ENCODE data around the gene RAPGEF2.

RAPGEF2 gene

GRCh38 chr4:159185591-159186023 is 82.7 kb downstream of the RAPGEF2 start:
- TF ChIP-seq, protein P1, sequence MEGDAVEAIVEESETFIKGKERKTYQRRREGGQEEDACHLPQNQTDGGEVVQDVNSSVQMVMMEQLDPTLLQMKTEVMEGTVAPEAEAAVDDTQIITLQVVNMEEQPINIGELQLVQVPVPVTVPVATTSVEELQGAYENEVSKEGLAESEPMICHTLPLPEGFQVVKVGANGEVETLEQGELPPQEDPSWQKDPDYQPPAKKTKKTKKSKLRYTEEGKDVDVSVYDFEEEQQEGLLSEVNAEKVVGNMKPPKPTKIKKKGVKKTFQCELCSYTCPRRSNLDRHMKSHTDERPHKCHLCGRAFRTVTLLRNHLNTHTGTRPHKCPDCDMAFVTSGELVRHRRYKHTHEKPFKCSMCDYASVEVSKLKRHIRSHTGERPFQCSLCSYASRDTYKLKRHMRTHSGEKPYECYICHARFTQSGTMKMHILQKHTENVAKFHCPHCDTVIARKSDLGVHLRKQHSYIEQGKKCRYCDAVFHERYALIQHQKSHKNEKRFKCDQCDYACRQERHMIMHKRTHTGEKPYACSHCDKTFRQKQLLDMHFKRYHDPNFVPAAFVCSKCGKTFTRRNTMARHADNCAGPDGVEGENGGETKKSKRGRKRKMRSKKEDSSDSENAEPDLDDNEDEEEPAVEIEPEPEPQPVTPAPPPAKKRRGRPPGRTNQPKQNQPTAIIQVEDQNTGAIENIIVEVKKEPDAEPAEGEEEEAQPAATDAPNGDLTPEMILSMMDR (conservative IDR thresholded peaks at IDR 0.05; ENCODE audit: low read depth, low read length): no peak
- H3K4me3 ChIP-seq (ENCODE audit: low read length): no peak overlapping the region
- DNase-seq (ENCODE audit: low read depth): no peak

DNA sequence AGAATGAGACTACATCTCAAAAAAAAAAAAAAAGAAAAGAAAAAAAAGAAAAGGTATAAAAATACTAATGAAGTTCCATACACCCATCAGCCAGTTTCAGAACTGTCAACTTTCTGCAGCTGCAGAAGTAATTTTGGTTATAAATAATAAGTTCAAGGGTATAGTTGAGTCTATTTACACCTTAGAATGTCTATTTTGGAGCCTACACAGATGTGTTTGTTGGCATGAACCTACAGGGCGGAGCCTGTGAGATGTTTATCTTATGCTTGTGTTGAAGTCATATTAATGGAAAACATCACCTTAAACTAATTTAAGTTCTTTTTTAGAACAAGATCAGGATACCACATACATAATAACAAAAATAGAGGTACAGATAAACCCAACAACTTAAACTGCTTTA is 85.8 kb downstream of the RAPGEF2 start:
- no peak overlapping the region for H3K4me3 ChIP-seq (ENCODE audit: low read length)
- DNase-seq (ENCODE audit: low read depth): no peak
- TF ChIP-seq, protein P1 (conservative IDR thresholded peaks at IDR 0.05; ENCODE audit: low read depth, low read length): no peak

GRCh38 chr4:159190651-159191050 is 87.8 kb downstream of the RAPGEF2 start:
- no peak overlapping the region for H3K4me3 ChIP-seq (ENCODE audit: low read length)
- TF ChIP-seq, protein P1 (conservative IDR thresholded peaks at IDR 0.05; ENCODE audit: low read depth, low read length): no peak
- DNase-seq (ENCODE audit: low read depth): no peak

DNA sequence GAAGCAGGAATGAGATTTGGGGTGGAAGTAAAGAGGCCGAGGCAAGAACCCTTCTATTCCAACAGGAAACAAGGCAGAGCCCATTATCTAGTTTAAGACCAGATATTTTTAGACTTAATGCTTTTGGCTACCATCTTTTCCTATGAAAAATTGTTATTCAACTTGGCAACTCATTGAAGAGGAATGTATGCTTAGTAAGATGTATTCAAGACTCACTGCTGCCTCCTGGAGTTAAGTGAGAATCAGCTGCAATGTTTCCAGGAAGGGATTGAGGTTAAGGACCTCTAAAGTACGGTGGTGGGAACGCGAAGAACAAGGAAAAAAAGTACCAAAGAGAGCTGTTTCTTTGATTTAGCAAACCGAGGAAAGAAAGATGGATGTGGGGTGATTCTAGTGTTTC is 89.1 kb downstream of the RAPGEF2 start:
- no peak overlapping the region for H3K4me3 ChIP-seq (ENCODE audit: low read length)
- DNase-seq (ENCODE audit: low read depth): peak; percentile 27
- TF ChIP-seq, protein P1 (conservative IDR thresholded peaks at IDR 0.05; ENCODE audit: low read depth, low read length): peak; percentile 58

GRCh38 chr4:159193046-159193620 is 90.3 kb downstream of the RAPGEF2 start:
- no peak overlapping the region for H3K4me3 ChIP-seq (ENCODE audit: low read length)
- DNase-seq (ENCODE audit: low read depth): no peak
- TF ChIP-seq, protein P1 (conservative IDR thresholded peaks at IDR 0.05; ENCODE audit: low read depth, low read length): no peak

DNA sequence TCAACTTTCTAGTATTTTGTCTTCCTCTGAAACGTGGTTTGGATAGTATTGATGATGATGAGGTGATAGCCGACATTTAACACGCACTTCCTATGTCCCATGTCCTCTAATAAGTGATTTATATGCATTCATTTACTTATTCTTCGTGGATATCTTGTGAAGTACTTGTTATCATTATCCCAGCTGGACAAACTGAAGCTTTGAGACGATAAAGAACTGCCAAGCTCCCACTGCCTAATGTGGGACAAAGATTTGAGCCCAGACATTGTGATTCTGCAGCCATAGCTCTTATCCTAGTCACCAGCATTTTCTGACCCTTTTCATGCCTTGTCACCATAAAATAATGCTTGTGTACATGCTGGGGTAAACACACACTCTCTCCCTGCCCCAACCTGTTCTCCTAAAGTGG is 92.5 kb downstream of the RAPGEF2 start:
- no peak overlapping the region for H3K4me3 ChIP-seq (ENCODE audit: low read length)
- TF ChIP-seq, protein P1 (conservative IDR thresholded peaks at IDR 0.05; ENCODE audit: low read depth, low read length): no peak
- no peak for DNase-seq (ENCODE audit: low read depth)

DNA sequence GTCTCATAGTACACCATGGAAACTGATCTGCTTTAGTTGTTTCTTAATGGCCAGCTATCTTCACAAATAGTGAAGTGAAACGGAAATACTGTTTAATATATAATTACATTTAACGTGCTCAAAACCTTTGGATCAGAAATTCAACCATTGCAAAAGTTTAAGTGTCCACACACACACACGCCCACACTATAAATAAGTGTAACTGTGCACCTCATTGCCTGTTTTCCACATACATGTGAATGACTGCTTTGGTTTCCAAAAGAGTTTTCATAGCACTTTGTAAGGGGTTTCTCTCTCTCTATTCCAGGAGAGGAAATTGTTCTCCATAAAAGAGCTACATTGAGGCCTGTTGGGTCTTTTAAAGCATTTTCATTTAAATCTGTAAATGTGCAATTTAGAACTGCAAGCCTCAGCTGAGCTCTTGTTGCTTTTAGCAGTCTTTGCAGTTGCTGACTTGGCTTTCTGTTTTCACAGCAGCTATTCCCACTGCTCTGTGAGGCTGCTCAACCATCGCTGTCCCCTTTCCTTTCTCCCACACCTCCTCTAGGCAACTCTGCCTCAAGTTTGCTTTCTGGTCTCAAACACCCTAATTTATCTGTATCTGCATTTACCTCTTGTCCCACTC is 94.5 kb downstream of the RAPGEF2 start:
- no peak overlapping the region for H3K4me3 ChIP-seq (ENCODE audit: low read length)
- TF ChIP-seq, protein P1 (conservative IDR thresholded peaks at IDR 0.05; ENCODE audit: low read depth, low read length): no peak
- DNase-seq (ENCODE audit: low read depth): no peak

Data from retinal pigment epithelial cell (primary cell).